HCT116 (cell line): Measurements from ENCODE around the gene POR. TPM values are rescaled to one million over a fixed set of nuclear protein-coding genes. Genes with fewer than 3 reads are reported as not detected.
A peak's percentile ranks its signal among the peaks of the same experiment; 100 is the strongest.

Experiments
- ATAC-seq: fragments of 200-7000 bp; cut with Tn5 transposase; 2 replicates; pipeline ENCODE4 v1.9.1; 2020; ENCODE audit warnings: mild to moderate bottlenecking, moderate library complexity
- BruUV-seq: library from RNA; stranded (reverse); fragments of 400-500 nt; replicated peaks from 2 replicates; lab custom pipeline; 2021; lab: Mats Ljungman, UMichigan
- CTCF ChIA-PET: fragments of 300-600 bp; sonication (Branson Sonifier 250); formaldehyde crosslinking; loops from one replicate; lab custom pipeline; 2021; ENCODE audit warnings: antibody characterized with exemption; lab: Charles Lee
- POLR2A ChIA-PET: fragments of 300-600, 350-600 bp; sonication (Branson Sonifier 250); formaldehyde crosslinking; loops from one replicate; lab custom pipeline; 2021; ENCODE audit warnings: antibody characterized with exemption; lab: Charles Lee
- RAD21 ChIA-PET, 2 experiments: fragments of 300-600 bp; sonication (Branson Sonifier 250); formaldehyde crosslinking; loops; one replicate each; lab custom pipeline; 2023; ENCODE audit warnings: low total read pairs in 2 of 2; ENCODE audit not compliant: uncharacterized antibody in 2 of 2, unreplicated experiment in 2 of 2, low non-redundant PET in 1 of 2; lab: Charles Lee
- DNase-seq: peaks from one replicate; pipeline ENCODE4 v3.0.0-alpha.2; 2010; ENCODE audit warnings: low read depth, low spot score
- H2AFZ ChIP-seq: fragments of 200-600 bp; shearing (Covaris generic), sonication (generic); 2 replicates; pipeline ENCODE4 v1.6.1; 2017; ENCODE audit warnings: low read depth, mixed run types, mixed read lengths, antibody characterized with exemption, low read length; ENCODE audit not compliant: poor library complexity, severe bottlenecking
- H3K27ac ChIP-seq: 2 replicates; pipeline ENCODE4 v1.5.1; 2012; ENCODE audit warnings: low read depth, low read length
- H3K27me3 ChIP-seq: fragments of 200-600 bp; sonication (generic); 2 replicates; pipeline ENCODE4 v1.6.1; 2016; ENCODE audit warnings: mixed run types, low read length, mixed read lengths; ENCODE audit not compliant: insufficient read depth
- H3K36me3 ChIP-seq, 2 experiments: fragments of 200-500 bp in 1 of 2; fragments of 200-600 bp in 1 of 2; sonication (Bioruptor generic) in 1 of 2; sonication (generic) in 1 of 2; 2 replicates each; pipeline versions ENCODE4 v1.5.1 to v1.6.1; 2014 to 2016; ENCODE audit warnings: low read length in 2 of 2, inconsistent platforms in 1 of 2, mixed read lengths in 1 of 2, mixed run types in 1 of 2; ENCODE audit not compliant: insufficient read depth in 2 of 2, control insufficient read depth in 1 of 2
- H3K4me1 ChIP-seq, 2 experiments: fragments of 200-600 bp in 1 of 2; sonication (generic) in 1 of 2; 2 replicates each; pipeline versions ENCODE4 v1.5.1 to v1.6.1; 2012 to 2017; ENCODE audit warnings: low read length in 2 of 2, inconsistent platforms in 1 of 2, mild to moderate bottlenecking in 1 of 2, mixed read lengths in 1 of 2, mixed run types in 1 of 2, moderate library complexity in 1 of 2; ENCODE audit not compliant: insufficient read depth in 2 of 2, control insufficient read depth in 1 of 2
- H3K4me2 ChIP-seq: fragments of 200-600 bp; sonication (generic); 2 replicates; pipeline ENCODE4 v1.6.1; 2017; ENCODE audit warnings: mixed run types, low read length, mixed read lengths
- H3K4me3 ChIP-seq, 2 experiments: fragments of 200-600 bp in 1 of 2; sonication (generic) in 1 of 2; replicated peaks in 1 of 2; 2 replicates each; pipeline ENCODE4 v1.5.1; 2011 to 2016; ENCODE audit warnings: low read length in 2 of 2, control low read depth in 1 of 2, low read depth in 1 of 2, mild to moderate bottlenecking in 1 of 2, mixed read lengths in 1 of 2, mixed run types in 1 of 2
- H3K79me2 ChIP-seq: fragments of 200-600 bp; sonication (generic); 2 replicates; pipeline ENCODE4 v1.6.1; 2017; ENCODE audit warnings: mild to moderate bottlenecking, mixed run types, low read length, moderate library complexity, mixed read lengths; ENCODE audit not compliant: insufficient read depth
- H3K9ac ChIP-seq: fragments of 200-600 bp; sonication (generic); 2 replicates; pipeline ENCODE4 v1.6.1; 2016; ENCODE audit warnings: low read length, mixed read lengths
- H3K9me2 ChIP-seq: fragments of 200-600 bp; sonication (generic), shearing (Covaris generic); 2 replicates; pipeline ENCODE4 v1.6.1; 2017; ENCODE audit warnings: mixed run types, mild to moderate bottlenecking, moderate library complexity; ENCODE audit not compliant: insufficient read depth
- H3K9me3 ChIP-seq, 2 experiments: fragments of 200-500 bp in 1 of 2; fragments of 200-600 bp in 1 of 2; sonication (Bioruptor generic) in 1 of 2; sonication (generic) in 1 of 2; 2 replicates each; pipeline ENCODE4 v1.6.1; 2014 to 2017; ENCODE audit warnings: low read length in 2 of 2, mixed read lengths in 2 of 2, inconsistent platforms in 1 of 2, low read depth in 1 of 2, mild to moderate bottlenecking in 1 of 2, mixed run types in 1 of 2, moderate library complexity in 1 of 2; ENCODE audit not compliant: control insufficient read depth in 1 of 2, insufficient read depth in 1 of 2
- H4K20me1 ChIP-seq: fragments of 200-600 bp; sonication (generic), shearing (Covaris generic); 2 replicates; pipeline ENCODE4 v1.6.1; 2017; ENCODE audit warnings: mixed run types, mild to moderate bottlenecking, moderate library complexity; ENCODE audit not compliant: insufficient read depth
- CBX3 ChIP-seq: IDR thresholded peaks from 2 replicates; pipeline ENCODE4 v1.6.1; 2012; ENCODE audit warnings: low read depth
- CEBPB ChIP-seq: IDR thresholded peaks from 2 replicates; pipeline ENCODE4 v1.6.1; 2012; ENCODE audit warnings: low read depth
- CTCF ChIP-seq, 3 experiments: fragments of 200-600 bp in 1 of 3; sonication (generic) in 1 of 3; IDR thresholded peaks in 2 of 3; conservative IDR thresholded peaks in 1 of 3; 2 replicates each; pipeline ENCODE4 v1.5.1; 2012 to 2017; ENCODE audit warnings: low read depth in 2 of 3, low read length in 2 of 3, antibody characterized with exemption in 1 of 3, borderline replicate concordance in 1 of 3, control low read depth in 1 of 3, mild to moderate bottlenecking in 1 of 3, mixed read lengths in 1 of 3, mixed run types in 1 of 3, moderate library complexity in 1 of 3; ENCODE audit not compliant: insufficient read depth in 1 of 3
- ELF1 ChIP-seq: IDR thresholded peaks from 2 replicates; pipeline ENCODE4 v1.6.1; 2012; ENCODE audit warnings: low read depth, borderline replicate concordance
- EZH2phosphoT487 ChIP-seq: fragments of 200-600 bp; IDR thresholded peaks from 2 replicates; pipeline ENCODE4 v1.6.1; 2018; ENCODE audit warnings: antibody characterized with exemption, borderline replicate concordance
- FOSL1 ChIP-seq: IDR thresholded peaks from 2 replicates; pipeline ENCODE4 v1.6.1; 2012; ENCODE audit warnings: low read depth
- JUND ChIP-seq: IDR thresholded peaks from 2 replicates; pipeline ENCODE4 v1.6.1; 2012
- POLR2A ChIP-seq: IDR thresholded peaks from 2 replicates; pipeline ENCODE4 v1.7.0; 2011; ENCODE audit warnings: borderline replicate concordance; ENCODE audit not compliant: insufficient read depth, insufficient read length; ENCODE audit errors: extremely low read depth
- POLR2AphosphoS5 ChIP-seq: IDR thresholded peaks from 2 replicates; pipeline ENCODE4 v1.6.1; 2011; ENCODE audit warnings: mild to moderate bottlenecking, low read depth, low read length, moderate library complexity
- RAD21 ChIP-seq: IDR thresholded peaks from 2 replicates; pipeline ENCODE4 v1.6.1; 2012; ENCODE audit warnings: low read depth, mild to moderate bottlenecking
- REST ChIP-seq: IDR thresholded peaks from 2 replicates; pipeline ENCODE4 v1.6.1; 2012; ENCODE audit warnings: low read depth
- SP1 ChIP-seq: IDR thresholded peaks from 2 replicates; pipeline ENCODE4 v1.6.1; 2012; ENCODE audit warnings: low read depth
- SRF ChIP-seq: IDR thresholded peaks from 2 replicates; pipeline ENCODE4 v1.6.1; 2012; ENCODE audit warnings: low read depth
- TCF7L2 ChIP-seq: IDR thresholded peaks from 2 replicates; pipeline ENCODE4 v1.7.0; 2011; ENCODE audit warnings: borderline replicate concordance, inconsistent platforms; ENCODE audit not compliant: insufficient read depth, insufficient read length; ENCODE audit errors: extremely low read depth
- ZFX ChIP-seq: fragments of 450-650 bp; IDR thresholded peaks from 2 replicates; pipeline ENCODE4 v1.6.1; 2017
- ZNF274 ChIP-seq: fragments of 200-500 bp; sonication (Bioruptor generic); IDR thresholded peaks from 2 replicates; pipeline ENCODE4 v1.6.1; 2014; ENCODE audit warnings: mild to moderate bottlenecking, low read depth, low read length, inconsistent platforms
- intact Hi-C: fragments of 100-400 bp; cut with micrococcal nuclease; formaldehyde crosslinking; loops from 2 replicates; pipeline ENCODE4 v1.10.0; 2022
- total RNA-seq: library from RNA; stranded (reverse); gene quantifications from one replicate; pipeline ENCODE4 v1.2.1, GENCODE V29; 2021; ENCODE audit not compliant: unreplicated experiment
- TF ChIP-seq, protein P1 (sequence below): IDR thresholded peaks from 2 replicates; pipeline ENCODE4 v1.6.1; 2012

POR gene
- total RNA-seq, 1 experiment from 2014 or later: 120 TPM

- Histone ChIP-seq H4K20me1 (no peaks in the 10 kb centered on the region), H3K9ac (no peak overlapping the region), H3K36me3 (no peaks in the 10 kb centered on the region), H3K27me3 (no peaks in the 10 kb centered on the region), H3K9me2 (no peaks in the 10 kb centered on the region), H3K4me3 (no peak overlapping the region), H3K9me3 (no peaks in the 10 kb centered on the region), H3K27ac (no peak overlapping the region), H3K4me2 (no peak overlapping the region), H3K4me1 (peaks cover 21% of the 10 kb centered on the region in 2 experiments), H2AFZ (no peak overlapping the region), H3K79me2 (peaks cover 37% of the 10 kb centered on the region)
- ChIA-PET CTCF (no interaction called here), POLR2A (interaction anchor here (3.6 kb wide), 1 partner anchor 13 kb away, joined by 21 read pairs; the partner anchor contains the start of gene POR), RAD21 (no interaction called here)
- ATAC-seq: no peak
- DNase-seq: no peak
- BruUV-seq: no TSS peak
- intact Hi-C loops: no loop called here
- TF ChIP-seq ELF1: no peak
- no peak for TF ChIP-seq FOSL1
- no peak for TF ChIP-seq POLR2AphosphoS5
- no peak for TF ChIP-seq CBX3
- TF ChIP-seq CTCF (IDR thresholded peaks at IDR 0.05 in 2 of 3, conservative IDR thresholded peaks at IDR 0.05 in 1 of 3; ENCODE audit: borderline replicate concordance in 1 of 3, insufficient read depth in 1 of 3, low read depth in 2 of 3, low read length in 2 of 3): no peak
These were observed 13.6 kb downstream of the POR start for GRCh38 chr7:75928568-75928914.

GRCh38 chr7:75931680-75932079 lies 16.7 kb downstream of the POR start:
- RAD21 ChIA-PET: interaction anchor here in 1 of 2 experiments (0.5 kb wide), 1 partner anchor 55 kb away, joined by 3 read pairs; no protein-coding TSS in a partner anchor
- no peak overlapping the region for H3K9ac ChIP-seq
- CTCF ChIA-PET: no interaction called here
- no peak overlapping the region for H3K4me2 ChIP-seq
- no peaks in the 10 kb centered on the region for H4K20me1 ChIP-seq
- intact Hi-C loops: no loop called here
- H3K4me1 ChIP-seq: peaks cover 37 to 40% of the 10 kb centered on the region in 2 experiments
- H3K4me3 ChIP-seq: no peak overlapping the region
- DNase-seq (no peak), ATAC-seq (no peak)
- no peak overlapping the region for H2AFZ ChIP-seq
- H3K79me2 ChIP-seq: peaks cover 44% of the 10 kb centered on the region
- H3K27me3 ChIP-seq: no peaks in the 10 kb centered on the region
- H3K9me3 ChIP-seq: no peaks in the 10 kb centered on the region
- no TSS peak for BruUV-seq
- H3K27ac ChIP-seq: peak overlapping the region; percentile 0; the same call in 1 of the 2 replicates
- no peaks in the 10 kb centered on the region for H3K36me3 ChIP-seq
- no peaks in the 10 kb centered on the region for H3K9me2 ChIP-seq
- POLR2A ChIA-PET: interaction anchor here (0.8 to 1.4 kb wide), 3 partner anchors 9 to 16 kb away, joined by 3 to 5 read pairs (median 3); no protein-coding TSS in a partner anchor
- TF ChIP-seq RAD21 (no peak), REST (no peak), POLR2AphosphoS5 (no peak), TCF7L2 (no peak), CEBPB (no peak), POLR2A (no peak), ZNF274 (no peak), SRF (no peak), ZFX (no peak), EZH2phosphoT487 (no peak), JUND (no peak), SP1 (no peak)
- TF ChIP-seq, protein P1, sequence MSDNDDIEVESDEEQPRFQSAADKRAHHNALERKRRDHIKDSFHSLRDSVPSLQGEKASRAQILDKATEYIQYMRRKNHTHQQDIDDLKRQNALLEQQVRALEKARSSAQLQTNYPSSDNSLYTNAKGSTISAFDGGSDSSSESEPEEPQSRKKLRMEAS: no peak
